COLO668 (cell line): ENCODE data around the gene SPDYE1.
A peak's percentile ranks its signal among the peaks of the same experiment; 100 is the strongest.
"Not testable (repeated sequence)": the region's sequence is repeated elsewhere in the genome, so short reads cannot be mapped to it uniquely, and the experiment has no call there.

Source experiments
- DNase-seq: peaks from one replicate; lab custom pipeline; 2025; ENCODE audit not compliant: unreplicated experiment; lab: John Stamatoyannopoulos, UW

The SPDYE1 gene

GRCh38 chr7:43997532-43997931, at the start of gene SPDYE1:
Gene SPDYE1, plus strand, starts transcription at chr7:43997897. Its CDS starts 2,053 bp downstream, at chr7:43999950.
- DNase-seq, result not testable (repeated sequence)

- DNase-seq, result no peak
These were observed 45.7 kb upstream of the SPDYE1 start for GRCh38 chr7:43952028-43952427.

- DNase-seq, result no peak
These were observed 44.6 kb upstream of the SPDYE1 start for GRCh38 chr7:43953071-43953470.

- peak; percentile 28 for DNase-seq
These were observed 43.0 kb upstream of the SPDYE1 start for GRCh38 chr7:43954524-43955228.

GRCh38 chr7:43956027-43956426, 41.7 kb upstream of the SPDYE1 start:
- DNase-seq, result no peak

- DNase-seq, result no peak
These were observed 36.8 kb upstream of the SPDYE1 start for GRCh38 chr7:43960933-43961332.

GRCh38 chr7:43966392-43966791, 31.3 kb upstream of the SPDYE1 start:
- DNase-seq, result not testable (repeated sequence)

- not testable (repeated sequence) for DNase-seq
These were observed 29.3 kb upstream of the SPDYE1 start for GRCh38 chr7:43968172-43969040.

- DNase-seq, result not testable (repeated sequence)
These were observed 28.1 kb upstream of the SPDYE1 start for GRCh38 chr7:43969586-43969985.

GRCh38 chr7:43970698-43971097, 27.0 kb upstream of the SPDYE1 start:
- peak; percentile 42 for DNase-seq

- DNase-seq, result not testable (repeated sequence)
These were observed 23.6 kb upstream of the SPDYE1 start for GRCh38 chr7:43974033-43974573.

- DNase-seq, result not testable (repeated sequence)
These were observed 22.8 kb upstream of the SPDYE1 start for GRCh38 chr7:43974725-43975482.

- DNase-seq, result no peak
These were observed 20.2 kb upstream of the SPDYE1 start for GRCh38 chr7:43977525-43977924.

GRCh38 chr7:43978102-43978501, 19.6 kb upstream of the SPDYE1 start:
- not testable (repeated sequence) for DNase-seq

GRCh38 chr7:43982848-43983247, 14.8 kb upstream of the SPDYE1 start:
- DNase-seq, result not testable (repeated sequence)

GRCh38 chr7:43983736-43984135, 14.0 kb upstream of the SPDYE1 start:
- not testable (repeated sequence) for DNase-seq

- DNase-seq, result not testable (repeated sequence)
These were observed 11.5 kb upstream of the SPDYE1 start for GRCh38 chr7:43985904-43986864.

- not testable (repeated sequence) for DNase-seq
These were observed 10.2 kb upstream of the SPDYE1 start for GRCh38 chr7:43987476-43987875.

GRCh38 chr7:43990011-43990585, 7.6 kb upstream of the SPDYE1 start:
- not testable (repeated sequence) for DNase-seq
